Measurements from ENCODE around the gene RPS16. TPM values are rescaled to one million over a fixed set of nuclear protein-coding genes. Genes with fewer than 3 reads are reported as not detected.

Gene RPS16
- total and polyA plus RNA-seq, 9 of the 15 experiments (the other 6 are each of a cell fraction or from before 2014, with no cell fraction given) = 82.6 to 3,671 (median 2,204) TPM

DNA sequence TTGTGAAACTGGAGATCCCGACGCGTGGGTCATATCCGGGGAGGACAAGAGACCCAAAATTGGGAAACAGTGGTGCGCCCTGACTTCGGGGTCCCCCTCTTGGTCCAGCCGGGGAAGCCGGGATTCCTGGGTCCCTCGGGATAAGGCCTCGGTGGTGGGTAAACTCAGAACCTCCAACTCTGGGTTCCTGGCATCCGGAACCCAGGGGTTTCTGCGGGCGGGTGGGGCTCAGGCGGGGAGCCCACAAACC, 28.4 kb downstream of the RPS16 start (continued):
- TF ChIP-seq, protein P1, sequence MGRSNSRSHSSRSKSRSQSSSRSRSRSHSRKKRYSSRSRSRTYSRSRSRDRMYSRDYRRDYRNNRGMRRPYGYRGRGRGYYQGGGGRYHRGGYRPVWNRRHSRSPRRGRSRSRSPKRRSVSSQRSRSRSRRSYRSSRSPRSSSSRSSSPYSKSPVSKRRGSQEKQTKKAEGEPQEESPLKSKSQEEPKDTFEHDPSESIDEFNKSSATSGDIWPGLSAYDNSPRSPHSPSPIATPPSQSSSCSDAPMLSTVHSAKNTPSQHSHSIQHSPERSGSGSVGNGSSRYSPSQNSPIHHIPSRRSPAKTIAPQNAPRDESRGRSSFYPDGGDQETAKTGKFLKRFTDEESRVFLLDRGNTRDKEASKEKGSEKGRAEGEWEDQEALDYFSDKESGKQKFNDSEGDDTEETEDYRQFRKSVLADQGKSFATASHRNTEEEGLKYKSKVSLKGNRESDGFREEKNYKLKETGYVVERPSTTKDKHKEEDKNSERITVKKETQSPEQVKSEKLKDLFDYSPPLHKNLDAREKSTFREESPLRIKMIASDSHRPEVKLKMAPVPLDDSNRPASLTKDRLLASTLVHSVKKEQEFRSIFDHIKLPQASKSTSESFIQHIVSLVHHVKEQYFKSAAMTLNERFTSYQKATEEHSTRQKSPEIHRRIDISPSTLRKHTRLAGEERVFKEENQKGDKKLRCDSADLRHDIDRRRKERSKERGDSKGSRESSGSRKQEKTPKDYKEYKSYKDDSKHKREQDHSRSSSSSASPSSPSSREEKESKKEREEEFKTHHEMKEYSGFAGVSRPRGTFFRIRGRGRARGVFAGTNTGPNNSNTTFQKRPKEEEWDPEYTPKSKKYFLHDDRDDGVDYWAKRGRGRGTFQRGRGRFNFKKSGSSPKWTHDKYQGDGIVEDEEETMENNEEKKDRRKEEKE (IDR thresholded peaks at IDR 0.05; ENCODE audit: borderline replicate concordance in 1 of 2, control insufficient read depth in 1 of 2, low read depth in 2 of 2, low read length in 1 of 2) = no peak
- TF ChIP-seq, protein P2, sequence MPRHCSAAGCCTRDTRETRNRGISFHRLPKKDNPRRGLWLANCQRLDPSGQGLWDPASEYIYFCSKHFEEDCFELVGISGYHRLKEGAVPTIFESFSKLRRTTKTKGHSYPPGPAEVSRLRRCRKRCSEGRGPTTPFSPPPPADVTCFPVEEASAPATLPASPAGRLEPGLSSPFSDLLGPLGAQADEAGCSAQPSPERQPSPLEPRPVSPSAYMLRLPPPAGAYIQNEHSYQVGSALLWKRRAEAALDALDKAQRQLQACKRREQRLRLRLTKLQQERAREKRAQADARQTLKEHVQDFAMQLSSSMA (CRISPR knock-in tag; IDR thresholded peaks at IDR 0.05) = no peak
- TF ChIP-seq RBBP5 (IDR thresholded peaks at IDR 0.05; ENCODE audit: borderline replicate concordance, insufficient read depth, low read length, poor library complexity, severe bottlenecking) = peak; percentile 12
- TF ChIP-seq MTA3 (IDR thresholded peaks at IDR 0.05; ENCODE audit: borderline replicate concordance) = no peak

DNA sequence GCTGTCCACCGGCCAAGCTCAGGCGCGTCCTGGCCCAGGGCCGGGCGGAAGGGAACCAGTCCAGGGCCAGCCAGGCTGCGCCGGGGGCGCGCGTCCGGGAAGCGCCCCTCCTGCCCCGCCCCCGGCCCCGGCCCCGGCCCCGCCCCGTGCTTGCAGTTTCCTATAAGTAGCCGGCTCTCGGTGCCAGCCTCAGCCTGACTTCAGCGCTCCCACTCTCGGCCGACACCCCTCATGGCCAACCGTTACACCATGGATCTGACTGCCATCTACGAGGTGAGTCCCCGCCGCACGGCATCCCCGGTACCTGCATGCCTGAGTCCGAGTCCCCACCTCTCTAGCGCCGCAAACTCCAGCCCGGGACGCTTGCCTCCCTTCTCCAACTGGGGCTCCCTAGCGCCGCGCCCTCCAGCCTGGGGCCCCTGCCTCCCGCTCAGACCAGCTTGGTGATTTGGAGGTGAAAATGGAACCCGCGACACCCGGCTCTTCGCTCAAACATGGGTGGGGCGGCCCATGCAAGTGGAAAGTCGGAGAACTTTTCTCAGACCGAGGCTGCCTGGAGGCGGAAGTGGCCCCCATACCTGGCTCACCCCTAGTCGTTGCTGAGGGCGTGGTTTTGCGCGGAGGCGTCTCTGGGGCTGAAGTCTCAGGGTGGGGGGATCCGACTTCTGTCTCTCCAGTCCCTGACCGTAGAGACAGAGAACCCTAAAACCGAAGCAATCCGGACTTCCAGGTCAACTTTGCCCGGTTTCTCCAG, 28.9 kb downstream of the RPS16 start, which contains the start of gene ZFP36:
TSS of gene ZFP36 (plus strand) at position 192 of the 754 bp plus-strand sequence. CDS start at position 250, 58 bp downstream.
- FAIRE-seq = peak; percentile 57
- WGBS (ENCODE audit: insufficient coverage, low coverage, missing lambda C conversion rate) = under 1% methylated on average over 34 of the region's 56 CpGs
- TF ChIP-seq GATA2 (CRISPR knock-in tag; IDR thresholded peaks at IDR 0.05) = no peak
- TF ChIP-seq, protein P3, sequence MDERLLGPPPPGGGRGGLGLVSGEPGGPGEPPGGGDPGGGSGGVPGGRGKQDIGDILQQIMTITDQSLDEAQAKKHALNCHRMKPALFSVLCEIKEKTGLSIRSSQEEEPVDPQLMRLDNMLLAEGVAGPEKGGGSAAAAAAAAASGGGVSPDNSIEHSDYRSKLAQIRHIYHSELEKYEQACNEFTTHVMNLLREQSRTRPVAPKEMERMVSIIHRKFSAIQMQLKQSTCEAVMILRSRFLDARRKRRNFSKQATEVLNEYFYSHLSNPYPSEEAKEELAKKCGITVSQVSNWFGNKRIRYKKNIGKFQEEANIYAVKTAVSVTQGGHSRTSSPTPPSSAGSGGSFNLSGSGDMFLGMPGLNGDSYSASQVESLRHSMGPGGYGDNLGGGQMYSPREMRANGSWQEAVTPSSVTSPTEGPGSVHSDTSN (CRISPR knock-in tag; IDR thresholded peaks at IDR 0.05; ENCODE audit: low read depth) = no peak
- TF ChIP-seq, protein P3 (tag; conservative IDR thresholded peaks at IDR 0.05; ENCODE audit: low read depth) = no peak
- no peak for TF ChIP-seq CBFA2T3 (IDR thresholded peaks at IDR 0.05)

More for the DNA sequence above, 28.9 kb downstream of the RPS16 start, which contains the start of gene ZFP36:
- in situ Hi-C loops (cut with MboI) = no loop called here
- Histone ChIP-seq H3K4me1 (replicated peaks in 1 of 2; ENCODE audit: control insufficient read depth in 2 of 2, insufficient read depth in 2 of 2, low read length in 2 of 2) (peaks cover 63 to 82% of the 10 kb centered on the region in 2 experiments), H3K9ac (ENCODE audit: insufficient read depth in 1 of 2, low read depth in 2 of 2, low read length in 2 of 2) (peak within 1 kb of the TSS; percentile 91 to 97), H3K36me3 (ENCODE audit: control insufficient read depth, insufficient read depth, low read length) (peaks cover 13% of the 10 kb centered on the region; the same call in 1 of the 3 replicates), H3K9me1 (ENCODE audit: control insufficient read depth, insufficient read depth, low read length) (peaks cover 2% of the 10 kb centered on the region), H2AFZ (ENCODE audit: low read depth, low read length) (peak within 1 kb of the TSS; percentile 71), H3K27ac (ENCODE audit: extremely low read depth, low read depth, low read length) (peak within 1 kb of the TSS; percentile 94), H3K27me3 (ENCODE audit: control insufficient read depth in 2 of 2, insufficient read depth in 2 of 2, low read length in 2 of 2) (no peaks in the 10 kb centered on the region), H3K9me3 (replicated peaks; ENCODE audit: control insufficient read depth, insufficient read depth, low read depth, low read length) (no peaks in the 10 kb centered on the region), H3K79me2 (ENCODE audit: control insufficient read depth, insufficient read depth, low read length) (peaks cover 48% of the 10 kb centered on the region), H3K4me3 (peak within 1 kb of the TSS; percentile 78), H3K4me2 (ENCODE audit: insufficient read depth, low read length) (peak within 1 kb of the TSS; percentile 85), H4K20me1 (replicated peaks; ENCODE audit: control insufficient read depth, insufficient read depth, low read length) (peaks cover 4% of the 10 kb centered on the region; the same call in 1 of the 2 replicates)
- intact Hi-C loops (cut with micrococcal nuclease) = no loop called here
- peak; percentile 75 to 89 (median 80) for DNase-seq (ENCODE audit: extremely low read depth in 1 of 4, low spot score in 3 of 4)
- CTCF ChIA-PET (ENCODE audit: low intra/inter-chr PET ratio) = no interaction called here
- POLR2A ChIA-PET = interaction anchor here (0.5 to 4.0 kb wide), 9 partner anchors 9 to 596 kb away, joined by 3 to 18 read pairs (median 3); partner anchors contain the start of genes MED29, PAF1, RPS16 and SAMD4B
- TSS peak; percentile 83 for BruUV-seq (replicated peaks)
- peak; percentile 63 for ATAC-seq

Data from K562 (cell line).